Astrocyte of the spinal cord (primary cell): ENCODE measurements around the gene LRRC8D.

Experiments
- DNase-seq: peaks from one replicate; pipeline ENCODE4 v3.0.0; 2011; ENCODE audit warnings: low read depth, low spot score
- H3K4me3 ChIP-seq: 2 replicates; pipeline ENCODE4 v1.5.1; 2011; ENCODE audit warnings: low read depth, mild to moderate bottlenecking, low read length, moderate library complexity
- CTCF ChIP-seq: IDR thresholded peaks from 2 replicates; pipeline ENCODE4 v1.5.1; 2012; ENCODE audit warnings: low read depth, mild to moderate bottlenecking, low read length, inconsistent platforms
- in situ Hi-C: cut with HindIII; loops from 2 replicates; pipeline ENCODE4 v1.10.0; 2017; ENCODE audit warnings: low sequenced_read_pairs

Gene LRRC8D

DNA sequence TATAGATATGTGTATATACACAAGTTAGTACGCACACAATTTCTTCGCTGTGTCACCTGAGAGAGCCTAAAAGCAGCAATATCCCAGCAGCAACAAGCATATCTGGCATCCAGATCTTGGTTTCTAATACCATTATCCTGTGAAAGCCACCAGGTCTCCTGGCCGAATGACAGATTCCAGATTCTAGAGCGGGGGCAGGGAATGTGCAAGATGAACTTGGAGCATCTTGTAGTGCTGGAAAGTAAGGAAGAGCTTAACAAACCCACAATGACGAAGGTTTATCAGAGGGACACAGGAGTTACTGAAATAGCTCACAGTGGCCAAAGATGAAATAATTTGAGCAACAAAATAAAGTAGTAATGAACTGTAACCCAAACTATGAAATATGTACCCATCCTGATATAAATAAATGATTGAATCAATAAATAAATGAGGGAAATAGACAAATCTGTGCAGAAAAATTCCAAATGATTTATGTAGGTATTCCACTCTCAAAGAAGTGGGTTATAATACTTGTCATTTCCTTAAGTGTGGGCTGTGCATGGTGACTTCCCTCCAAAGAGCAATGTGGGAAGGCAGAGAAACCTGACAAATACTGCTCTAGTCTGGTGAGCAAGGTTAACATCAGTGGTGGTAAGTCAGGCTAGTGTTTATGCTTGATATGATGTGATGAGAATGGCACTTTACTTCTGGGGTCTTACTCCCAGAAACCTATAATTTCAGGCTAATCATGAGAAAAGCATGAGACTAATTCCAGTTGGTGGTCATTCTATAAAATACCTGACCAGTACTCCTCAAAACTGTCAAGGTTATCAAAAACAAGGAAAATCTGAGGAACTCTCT lies 67.9 kb downstream of the LRRC8D start:
- in situ Hi-C loops: no loop called here
- no peak overlapping the region for H3K4me3 ChIP-seq
- no peak for DNase-seq
- TF ChIP-seq CTCF: no peak

GRCh38 chr1:89889323-89889615 lies 68.4 kb downstream of the LRRC8D start:
- in situ Hi-C loops: no loop called here
- DNase-seq: no peak
- no peak for TF ChIP-seq CTCF
- H3K4me3 ChIP-seq: no peak overlapping the region

- in situ Hi-C loops: no loop called here
- peak; percentile 38 for DNase-seq
- no peak for TF ChIP-seq CTCF
- H3K4me3 ChIP-seq: no peak overlapping the region
These were observed 69.4 kb downstream of the LRRC8D start for GRCh38 chr1:89890085-89890752.

GRCh38 chr1:89892816-89893215 lies 72.0 kb downstream of the LRRC8D start:
- in situ Hi-C loops: no loop called here
- no peak overlapping the region for H3K4me3 ChIP-seq
- no peak for TF ChIP-seq CTCF
- no peak for DNase-seq

GRCh38 chr1:89894210-89895201 lies 73.7 kb downstream of the LRRC8D start:
- DNase-seq: peak; percentile 84

More at GRCh38 chr1:89894210-89895201, 73.7 kb downstream of the LRRC8D start:
- in situ Hi-C loops: no loop called here
- no peak for TF ChIP-seq CTCF
- H3K4me3 ChIP-seq: no peak overlapping the region
